ENCODE measurements around the gene PRR19.
A peak's percentile ranks its signal among the peaks of the same experiment; 100 is the strongest.
"Not testable (repeated sequence)": the region's sequence is repeated elsewhere in the genome, so short reads cannot be mapped to it uniquely, and the experiment has no call there.

The PRR19 gene, protein sequence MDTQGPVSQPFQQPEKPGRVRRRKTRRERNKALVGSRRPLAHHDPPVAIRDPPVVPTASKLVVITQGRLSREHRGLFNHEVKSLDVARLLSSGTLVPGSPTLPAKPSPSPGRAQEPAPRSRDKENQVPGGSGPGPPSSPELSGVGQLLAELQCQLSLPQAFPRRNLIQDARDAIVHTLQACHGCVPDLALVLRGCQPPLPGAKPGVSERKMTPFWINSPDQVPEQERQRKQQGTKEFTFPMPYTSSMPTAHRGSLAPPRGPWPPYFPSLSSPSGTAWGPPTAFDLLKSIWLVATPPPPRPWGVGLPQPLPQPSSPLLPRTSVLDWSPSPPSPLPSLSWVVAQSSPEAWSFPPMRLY

GRCh38 chr19:42301646-42302203 is at the start of gene PRR19:
PRR19 (plus strand) TSS chr19:42302132; CDS start chr19:42309585, 7,453 bp downstream.
- no peak for DNase-seq

- DNase-seq, result peak; percentile 69
Observed at GRCh38 chr19:42252365-42253244, 49.3 kb upstream of the PRR19 start.

DNA sequence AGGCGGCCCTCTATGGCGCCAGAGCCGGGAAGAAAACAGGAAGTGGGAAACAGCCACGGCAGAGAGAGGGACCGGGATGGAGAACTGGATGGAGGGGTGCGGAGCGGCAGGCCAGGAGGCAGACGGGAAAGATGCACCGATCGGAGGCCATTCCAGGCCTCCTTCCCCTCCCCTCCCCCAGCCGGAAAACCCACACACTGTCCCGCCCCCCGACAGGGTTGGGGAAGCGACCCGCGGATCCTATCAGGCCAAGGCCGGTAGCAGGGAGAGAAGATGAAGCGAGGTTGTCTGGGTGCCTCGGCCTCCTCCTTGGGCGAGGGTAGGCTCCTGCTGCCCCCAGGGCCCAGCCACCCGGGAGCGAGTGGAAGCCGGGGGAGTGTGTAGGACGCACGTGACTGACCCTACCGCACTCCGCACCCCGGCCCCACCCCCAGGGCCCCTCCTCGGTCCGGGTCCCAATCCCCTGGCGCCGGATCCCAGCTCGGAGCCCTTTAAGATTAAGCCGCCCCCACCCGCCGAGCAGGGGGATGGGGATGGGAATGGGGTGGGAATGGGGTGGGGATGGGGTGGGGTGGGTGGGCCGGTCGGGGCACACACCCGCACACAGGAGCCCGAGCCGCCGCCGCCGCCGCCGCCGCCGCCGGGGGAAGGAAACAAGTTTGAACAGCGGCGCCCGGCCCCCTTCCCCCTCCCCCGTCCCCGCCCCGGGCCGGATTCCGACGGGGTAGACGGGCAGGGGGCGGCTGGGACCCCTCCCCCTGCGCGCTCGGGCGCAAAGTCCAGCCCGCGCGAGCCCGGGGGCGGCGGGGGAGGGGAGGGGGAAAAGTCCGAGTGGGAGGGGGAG is 48.5 kb upstream of the PRR19 start:
- peak; percentile 73 for DNase-seq

DNA sequence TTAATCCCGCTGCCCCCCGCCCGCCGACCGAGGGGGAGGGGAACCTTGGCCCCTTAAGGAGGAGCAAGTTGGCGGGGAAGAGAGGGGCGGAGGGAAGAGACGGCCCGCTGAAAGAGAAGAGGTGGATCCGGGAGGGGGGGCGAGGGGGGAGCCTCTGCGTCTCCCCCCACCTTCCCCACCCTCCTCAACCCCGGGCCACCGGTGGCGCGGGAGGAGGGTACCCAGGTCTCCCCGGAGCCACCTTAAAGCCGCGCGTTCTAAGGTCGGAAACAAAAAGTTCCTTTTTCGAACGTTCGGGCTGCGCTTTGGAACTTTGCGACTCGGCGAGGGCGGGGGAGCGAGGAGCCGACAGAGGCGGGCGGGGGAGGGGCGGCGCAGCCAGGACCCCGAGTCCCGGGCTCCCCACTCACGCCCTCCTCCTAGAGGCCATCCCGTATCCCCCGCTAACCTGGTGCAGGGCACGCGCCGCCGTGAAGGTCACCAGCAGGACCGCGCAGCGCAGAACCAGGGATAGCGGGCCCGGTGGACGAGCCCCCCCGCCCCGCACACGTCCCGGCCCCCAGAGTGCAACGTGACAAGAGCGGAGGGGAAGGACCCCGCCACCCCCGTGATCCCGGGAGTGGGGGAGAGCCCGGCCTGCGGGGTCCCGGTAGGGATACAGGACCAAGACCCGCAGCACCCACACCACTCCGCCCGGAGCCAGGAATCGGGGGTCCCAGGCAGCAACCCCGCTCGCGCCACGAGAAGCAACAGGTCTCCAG is 47.7 kb upstream of the PRR19 start:
- DNase-seq, result peak; percentile 80

DNA sequence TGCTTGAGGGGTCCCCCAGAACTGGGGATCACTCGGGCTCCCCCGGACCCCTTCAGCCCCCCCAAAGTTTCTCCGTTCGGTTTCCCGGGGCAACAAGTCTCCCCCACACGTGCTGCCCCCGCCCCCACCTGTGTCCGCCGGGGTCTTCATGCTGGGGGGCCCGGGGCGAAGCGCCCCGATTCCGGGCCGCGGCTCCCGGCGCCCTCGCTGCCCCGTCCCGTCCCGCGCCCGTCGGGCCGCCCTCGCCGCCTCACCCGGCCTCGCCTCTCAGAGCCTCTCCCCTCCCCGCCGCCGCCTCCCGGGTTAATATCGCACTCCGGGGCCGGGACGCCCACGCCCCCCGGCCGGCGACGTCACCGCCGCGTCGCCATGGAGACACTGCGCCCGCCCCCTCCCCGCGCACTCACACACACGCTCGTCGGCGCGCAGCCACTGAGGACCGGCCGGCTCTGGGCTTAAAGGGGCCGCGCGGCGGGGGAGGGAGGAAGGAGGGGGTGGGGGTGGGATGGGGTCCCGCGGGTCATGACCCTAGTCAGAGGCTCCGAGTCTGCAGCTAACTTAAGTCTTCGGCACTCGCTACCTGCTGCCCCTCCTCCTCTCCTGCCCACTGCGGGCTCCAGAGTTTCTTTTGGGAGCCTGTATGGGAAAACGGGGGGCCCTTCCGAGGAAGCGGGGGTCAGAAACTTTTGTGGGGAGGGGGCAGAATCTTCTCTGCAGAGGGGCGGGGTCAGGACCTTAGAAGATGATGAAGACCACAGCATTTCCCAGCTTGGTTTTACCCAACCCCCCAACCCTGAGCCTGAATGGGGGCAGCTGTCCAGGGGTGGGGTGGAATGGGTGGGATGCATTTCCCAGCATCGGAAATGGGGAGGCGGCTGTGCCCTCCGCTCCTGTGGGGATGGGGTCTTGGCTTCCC is 46.8 kb upstream of the PRR19 start, which contains the start of gene ERF:
Gene ERF, minus strand, starts transcription at position 279 of the 916 bp plus-strand sequence. Its CDS starts 129 bp downstream, at position 150.
- DNase-seq, result peak; percentile 93

DNA sequence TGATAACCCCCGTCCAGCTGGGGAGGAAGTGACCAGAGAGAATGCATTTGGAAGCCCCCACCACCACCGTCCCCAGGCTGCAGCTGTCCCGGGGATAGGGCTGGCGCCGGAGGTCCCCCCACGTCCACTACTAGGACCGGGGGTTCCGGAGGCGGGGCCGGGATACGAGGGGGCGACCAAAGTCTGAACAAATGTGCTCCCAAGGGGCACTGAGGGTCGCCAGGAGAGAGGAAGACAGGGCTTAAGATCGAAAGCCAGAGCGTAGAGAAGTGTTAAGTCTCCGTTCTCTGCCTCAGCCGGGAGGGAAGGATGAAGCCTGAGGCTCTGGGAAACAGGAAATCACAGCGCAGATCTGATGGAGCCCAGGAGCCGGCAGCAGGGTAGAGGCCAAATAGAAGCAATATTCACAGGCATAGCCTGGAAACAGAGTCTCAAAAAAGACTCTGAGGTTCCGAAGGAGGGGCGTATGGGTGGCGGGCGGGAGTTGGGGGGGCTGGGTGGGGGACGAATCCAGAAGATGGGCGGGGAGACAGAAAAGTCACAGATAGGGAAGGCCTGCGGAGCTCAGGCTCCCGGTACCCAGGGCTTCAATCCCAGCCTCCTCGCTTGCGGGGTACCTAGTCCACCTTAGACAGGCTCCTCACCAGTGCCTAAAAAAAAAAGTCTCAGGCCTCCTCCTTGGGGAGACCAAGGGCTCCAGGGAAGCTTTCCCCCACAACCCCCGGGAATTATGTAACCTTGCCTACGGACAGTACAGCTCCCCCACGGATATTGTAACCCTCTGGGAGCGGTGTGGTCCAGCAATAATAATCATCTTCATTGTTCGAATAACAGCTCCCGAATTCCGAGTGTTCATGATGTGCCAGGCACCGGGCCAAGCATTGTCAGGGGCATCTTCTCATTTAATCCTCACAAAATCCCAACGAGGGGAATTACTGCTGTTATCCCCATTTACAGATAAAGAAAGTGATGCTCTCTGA is 45.9 kb upstream of the PRR19 start:
- DNase-seq, result peak; percentile 57

DNA sequence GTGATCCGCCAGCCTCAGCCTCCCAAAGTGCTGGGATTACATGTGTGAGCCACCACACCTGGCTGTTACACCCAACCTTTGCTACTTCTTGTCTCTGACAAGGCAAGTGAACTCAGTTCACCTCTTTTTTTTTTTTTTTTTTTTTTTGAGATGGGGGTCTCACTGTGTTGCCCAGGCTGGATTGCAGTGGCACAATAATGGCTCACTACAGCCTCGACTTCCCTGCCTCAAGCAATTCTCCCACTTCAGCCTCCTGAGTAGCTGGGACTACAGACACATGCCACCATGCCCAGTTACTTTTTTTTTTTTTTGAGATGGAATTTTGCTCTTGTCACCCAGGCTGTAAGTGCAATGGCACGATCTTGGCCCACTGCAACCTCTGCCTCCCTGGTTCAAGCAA is 44.1 kb upstream of the PRR19 start:
- not testable (repeated sequence) for DNase-seq

DNA sequence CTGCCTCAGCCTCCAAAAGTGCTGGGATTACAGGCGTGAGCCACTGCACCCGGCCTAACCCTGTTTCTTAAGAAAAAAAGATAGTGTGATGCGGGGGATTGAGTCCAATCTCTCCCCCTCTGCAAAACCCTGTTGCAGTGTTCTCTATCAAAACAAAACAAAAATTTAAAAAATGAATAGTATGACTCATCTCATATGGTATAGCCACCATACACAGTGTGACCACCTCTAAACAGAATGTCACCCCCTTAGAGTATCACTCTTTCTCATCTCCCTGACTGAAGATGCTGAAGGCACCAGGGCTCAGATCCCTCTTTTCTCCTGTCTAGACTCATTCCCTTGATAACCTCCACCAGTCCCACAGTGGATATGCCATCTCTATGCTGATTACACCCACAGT is 40.2 kb upstream of the PRR19 start:
- peak; percentile 45 for DNase-seq

GRCh38 chr19:42266105-42266504 is 35.8 kb upstream of the PRR19 start:
- DNase-seq, result not testable (repeated sequence)

DNA sequence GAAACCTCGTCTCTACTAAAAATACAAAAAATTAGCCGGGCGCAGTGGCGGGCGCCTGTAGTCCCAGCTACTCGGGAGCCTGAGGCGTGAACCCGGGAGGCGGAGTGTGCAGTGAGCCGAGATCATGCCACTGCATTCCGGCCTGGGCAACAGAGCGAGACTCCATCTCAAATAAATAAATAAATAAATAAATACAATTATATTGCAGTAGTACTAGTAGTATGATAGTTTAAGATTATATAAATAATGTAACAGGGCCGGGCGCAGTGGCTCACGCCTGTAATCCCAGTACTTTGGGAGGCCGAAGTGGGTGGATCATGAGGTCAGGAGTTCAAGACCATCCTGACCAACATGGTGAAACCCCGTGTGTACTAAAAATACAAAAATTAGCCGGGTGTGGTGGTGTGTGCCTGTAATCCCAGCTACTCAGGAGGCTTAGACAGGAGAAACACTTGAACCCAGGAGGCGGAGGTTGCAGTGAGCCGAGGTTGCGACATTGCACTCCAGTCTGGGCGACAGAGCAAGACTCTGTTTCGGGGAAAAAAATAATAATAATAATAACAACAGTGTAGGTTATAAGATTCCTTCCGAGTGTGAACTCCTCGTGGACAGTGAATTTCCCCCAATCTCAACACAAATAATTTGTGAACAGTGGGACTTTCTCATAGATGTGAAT is 34.9 kb upstream of the PRR19 start:
- DNase-seq, result not testable (repeated sequence)

- no peak for DNase-seq
Observed at GRCh38 chr19:42267644-42268141, 34.2 kb upstream of the PRR19 start.

- peak; percentile 100 for DNase-seq
Observed at GRCh38 chr19:42268142-42268703, 33.7 kb upstream of the PRR19 start.

DNA sequence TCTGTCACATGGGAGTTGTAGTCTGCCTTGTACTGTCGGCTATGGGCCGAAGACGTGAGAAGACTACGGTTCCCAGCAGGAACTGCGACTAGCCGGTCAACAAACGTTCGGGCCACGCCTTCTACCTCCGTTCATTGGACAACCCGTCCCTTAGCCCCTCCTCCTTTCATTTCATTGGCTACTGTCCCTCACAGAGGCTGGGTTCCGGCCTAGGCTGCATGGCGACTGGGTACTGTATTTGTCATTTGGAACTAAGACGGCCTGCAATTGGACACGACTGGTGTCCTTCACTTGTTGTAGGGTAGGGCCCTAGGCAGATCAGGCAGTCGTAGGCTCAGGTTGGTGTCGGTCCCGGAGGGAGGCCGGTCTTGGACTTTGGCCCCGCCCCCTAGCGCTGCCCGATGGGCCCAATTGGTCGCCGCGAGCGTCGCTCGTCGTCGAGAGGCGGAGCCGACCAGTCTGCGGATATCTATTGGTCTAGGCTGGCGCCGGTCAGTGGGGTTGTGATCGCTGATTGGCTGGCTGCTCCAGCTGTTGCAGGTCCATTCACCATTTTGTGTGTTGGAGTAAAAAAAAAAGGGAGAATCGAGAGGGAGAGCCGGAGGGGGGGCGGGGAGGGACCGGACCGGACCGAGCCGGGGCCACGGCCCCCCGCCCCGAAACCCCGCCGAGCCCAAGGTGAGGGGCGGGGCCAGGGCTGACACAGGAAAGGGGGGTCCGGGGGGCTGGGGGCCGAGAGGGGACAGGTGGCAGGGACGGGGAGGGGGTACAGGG is 33.0 kb upstream of the PRR19 start, which contains the start of gene CIC:
Gene CIC, plus strand, starts transcription at position 549 of the 774 bp plus-strand sequence. CDS start 2,532 bp downstream, outside the sequence.
- DNase-seq, result peak; percentile 100

- DNase-seq, result no peak
Observed at GRCh38 chr19:42269478-42270345, 32.2 kb upstream of the PRR19 start.

DNA sequence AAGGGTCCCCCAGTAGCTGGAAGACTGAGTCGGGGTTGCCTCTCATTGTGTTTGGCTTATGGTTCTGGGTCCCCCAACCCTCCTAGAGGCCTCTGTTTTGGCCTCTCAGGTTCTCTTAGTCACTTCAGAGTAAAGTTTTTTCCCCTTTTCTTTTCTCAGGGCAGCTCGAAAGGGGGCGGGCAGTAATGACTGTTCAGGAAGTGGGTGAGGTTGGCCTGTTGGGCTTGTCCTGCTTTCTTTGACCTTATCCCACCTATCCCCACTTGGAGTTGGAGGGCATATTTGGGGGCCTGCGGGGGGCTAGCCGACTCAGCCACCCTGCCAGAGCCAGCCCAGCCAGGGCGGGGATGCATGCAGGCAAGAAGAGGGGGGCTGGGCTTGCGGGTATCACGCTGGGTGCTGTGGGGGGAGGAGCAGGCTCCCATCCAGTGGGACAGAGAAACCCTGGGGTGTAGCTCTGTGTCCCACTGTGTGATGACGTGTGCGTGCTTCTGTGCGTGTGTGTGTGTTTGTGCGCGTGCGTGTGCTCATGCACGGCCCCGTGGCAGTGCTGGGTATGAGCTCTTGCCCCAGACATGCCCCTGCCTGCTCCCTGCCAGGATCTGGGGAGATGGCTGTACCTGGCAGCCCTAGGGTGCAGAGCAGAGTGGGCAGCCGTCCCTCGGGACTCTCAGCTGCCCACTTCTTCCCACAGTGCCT is 31.4 kb upstream of the PRR19 start:
- peak; percentile 73 for DNase-seq

All from fibroblast of skin of right biceps (primary cell).